Vagina (tissue), 2 donors: Measurements from ENCODE around the gene LRMDA. TPM values are rescaled to one million over a fixed set of nuclear protein-coding genes. Genes with fewer than 3 reads are reported as not detected.

ENCODE experiments used
- DNase-seq, 2 donors: peaks; one replicate each; pipeline ENCODE4 v3.0.0-alpha.2; 2017; ENCODE audit errors: extremely low spot score in 2 of 2
- H3K27ac ChIP-seq: fragments of 200-600 bp; sonication (generic); one replicate; pipeline ENCODE4 v1.5.1; 2019
- H3K27me3 ChIP-seq: fragments of 200-600 bp; sonication (generic); one replicate; pipeline ENCODE4 v1.5.1; 2019
- H3K36me3 ChIP-seq, 2 donors: fragments of 200-600 bp; sonication (generic); one replicate each; pipeline ENCODE4 v1.5.1; 2017 to 2019
- H3K4me1 ChIP-seq: fragments of 200-600 bp; sonication (generic); one replicate; pipeline ENCODE4 v1.5.1; 2019
- H3K4me3 ChIP-seq, 2 donors: fragments of 200-600 bp; sonication (generic); 1 replicate in 1 of 2; 2 replicates in 1 of 2; pipeline ENCODE4 v1.5.1; 2016 to 2019
- H3K9me3 ChIP-seq: fragments of 200-600 bp; sonication (generic); one replicate; pipeline ENCODE4 v1.5.1; 2019
- POLR2A ChIP-seq, 2 donors: fragments of 450-650 bp; IDR thresholded peaks; one replicate each; pipeline ENCODE4 v1.6.1; 2017; ENCODE audit warnings: antibody characterized with exemption in 2 of 2, mild to moderate bottlenecking in 2 of 2, moderate library complexity in 2 of 2
- POLR2AphosphoS5 ChIP-seq, 2 donors: sonication (generic); formaldehyde crosslinking; IDR thresholded peaks; one replicate each; pipeline ENCODE4 v1.9.0; 2017; ENCODE audit warnings: antibody characterized with exemption in 2 of 2, mild to moderate bottlenecking in 2 of 2, low read depth in 1 of 2; ENCODE audit not compliant: insufficient read depth in 1 of 2
- intact Hi-C: fragments of 100-400 bp; cut with DNase I; formaldehyde crosslinking; loops from one replicate; pipeline ENCODE4 v1.15.1; 2023
- total RNA-seq: library from RNA; depleted of rRNA; stranded (reverse); fragments of >200 nt; gene quantifications from one replicate; pipeline ENCODE4 v1.2.3, GENCODE V29; 2016
- TF ChIP-seq, protein P1 (sequence below), 3 experiments: fragments of 450-650 bp in 2 of 3; fragments of 200-600 bp in 1 of 3; sonication (generic) in 1 of 3; IDR thresholded peaks; one replicate each; pipeline ENCODE4 v1.5.1; 2017 to 2019; ENCODE audit warnings: antibody characterized with exemption in 3 of 3, mild to moderate bottlenecking in 2 of 3, moderate library complexity in 2 of 3

The LRMDA gene
- total RNA-seq, 1 donor from 2014 or later: 22.6 TPM

DNA sequence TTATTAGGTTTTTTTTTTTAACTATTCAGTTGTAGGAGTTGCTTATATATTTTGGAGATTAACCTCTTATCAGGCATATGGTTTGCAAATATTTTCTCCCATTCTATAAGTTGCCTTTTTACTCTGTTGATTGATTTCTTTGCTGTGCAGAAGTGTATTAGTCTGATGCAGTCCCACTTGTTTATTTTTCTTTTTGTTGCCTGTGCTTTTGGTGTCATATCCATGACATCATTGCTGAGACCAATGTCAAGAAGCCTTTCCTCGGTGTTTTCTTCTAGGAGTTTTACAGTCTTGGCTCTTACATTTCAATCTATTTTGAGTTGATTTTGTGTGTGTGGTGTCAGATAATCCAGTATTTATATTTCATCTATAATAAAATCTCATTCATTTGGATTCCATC lies 155.4 kb downstream of the LRMDA start:
- TF ChIP-seq, protein P1, sequence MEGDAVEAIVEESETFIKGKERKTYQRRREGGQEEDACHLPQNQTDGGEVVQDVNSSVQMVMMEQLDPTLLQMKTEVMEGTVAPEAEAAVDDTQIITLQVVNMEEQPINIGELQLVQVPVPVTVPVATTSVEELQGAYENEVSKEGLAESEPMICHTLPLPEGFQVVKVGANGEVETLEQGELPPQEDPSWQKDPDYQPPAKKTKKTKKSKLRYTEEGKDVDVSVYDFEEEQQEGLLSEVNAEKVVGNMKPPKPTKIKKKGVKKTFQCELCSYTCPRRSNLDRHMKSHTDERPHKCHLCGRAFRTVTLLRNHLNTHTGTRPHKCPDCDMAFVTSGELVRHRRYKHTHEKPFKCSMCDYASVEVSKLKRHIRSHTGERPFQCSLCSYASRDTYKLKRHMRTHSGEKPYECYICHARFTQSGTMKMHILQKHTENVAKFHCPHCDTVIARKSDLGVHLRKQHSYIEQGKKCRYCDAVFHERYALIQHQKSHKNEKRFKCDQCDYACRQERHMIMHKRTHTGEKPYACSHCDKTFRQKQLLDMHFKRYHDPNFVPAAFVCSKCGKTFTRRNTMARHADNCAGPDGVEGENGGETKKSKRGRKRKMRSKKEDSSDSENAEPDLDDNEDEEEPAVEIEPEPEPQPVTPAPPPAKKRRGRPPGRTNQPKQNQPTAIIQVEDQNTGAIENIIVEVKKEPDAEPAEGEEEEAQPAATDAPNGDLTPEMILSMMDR (IDR thresholded peaks at IDR 0.05): no peak
- no peak for TF ChIP-seq POLR2A (IDR thresholded peaks at IDR 0.05)
- TF ChIP-seq POLR2AphosphoS5 (IDR thresholded peaks at IDR 0.05; ENCODE audit: insufficient read depth in 1 of 2, low read depth in 1 of 2): no peak
- Histone ChIP-seq H3K4me1 (no peaks in the 10 kb centered on the region), H3K27me3 (no peaks in the 10 kb centered on the region), H3K9me3 (peaks cover 16% of the 10 kb centered on the region), H3K36me3 (no peaks in the 10 kb centered on the region), H3K27ac (no peak overlapping the region), H3K4me3 (no peak overlapping the region)
- no peak for DNase-seq
- intact Hi-C loops: no loop called here

DNA sequence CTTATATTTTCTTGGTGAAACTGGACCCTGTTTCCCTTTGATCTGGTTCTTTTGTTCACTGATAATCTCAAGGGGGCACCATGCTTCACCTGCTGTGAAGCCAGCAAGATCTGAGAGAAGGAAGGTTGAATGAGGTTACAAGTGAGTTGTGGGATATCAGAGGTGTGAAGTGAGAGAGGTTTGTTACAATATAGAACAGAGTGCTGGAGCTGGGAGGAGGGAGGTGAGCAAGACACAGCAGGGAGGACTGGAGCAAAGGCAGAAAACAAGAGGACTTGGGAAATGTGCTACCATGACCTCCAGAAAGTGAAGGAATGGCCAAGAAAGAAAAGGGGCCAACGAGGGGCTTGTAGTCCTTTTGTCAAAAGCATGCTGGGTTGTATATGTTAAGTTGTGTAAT lies 156.6 kb downstream of the LRMDA start:
- DNase-seq: no peak
- H3K36me3 ChIP-seq: no peaks in the 10 kb centered on the region
- TF ChIP-seq POLR2A (IDR thresholded peaks at IDR 0.05) (no peak), POLR2AphosphoS5 (IDR thresholded peaks at IDR 0.05; ENCODE audit: insufficient read depth in 1 of 2, low read depth in 1 of 2) (no peak)
- TF ChIP-seq, protein P1 (IDR thresholded peaks at IDR 0.05): no peak
- H3K4me3 ChIP-seq: no peak overlapping the region
- H3K27me3 ChIP-seq: no peaks in the 10 kb centered on the region
- H3K4me1 ChIP-seq: no peaks in the 10 kb centered on the region
- intact Hi-C loops: no loop called here
- H3K9me3 ChIP-seq: peaks cover 3% of the 10 kb centered on the region
- H3K27ac ChIP-seq: no peak overlapping the region

DNA sequence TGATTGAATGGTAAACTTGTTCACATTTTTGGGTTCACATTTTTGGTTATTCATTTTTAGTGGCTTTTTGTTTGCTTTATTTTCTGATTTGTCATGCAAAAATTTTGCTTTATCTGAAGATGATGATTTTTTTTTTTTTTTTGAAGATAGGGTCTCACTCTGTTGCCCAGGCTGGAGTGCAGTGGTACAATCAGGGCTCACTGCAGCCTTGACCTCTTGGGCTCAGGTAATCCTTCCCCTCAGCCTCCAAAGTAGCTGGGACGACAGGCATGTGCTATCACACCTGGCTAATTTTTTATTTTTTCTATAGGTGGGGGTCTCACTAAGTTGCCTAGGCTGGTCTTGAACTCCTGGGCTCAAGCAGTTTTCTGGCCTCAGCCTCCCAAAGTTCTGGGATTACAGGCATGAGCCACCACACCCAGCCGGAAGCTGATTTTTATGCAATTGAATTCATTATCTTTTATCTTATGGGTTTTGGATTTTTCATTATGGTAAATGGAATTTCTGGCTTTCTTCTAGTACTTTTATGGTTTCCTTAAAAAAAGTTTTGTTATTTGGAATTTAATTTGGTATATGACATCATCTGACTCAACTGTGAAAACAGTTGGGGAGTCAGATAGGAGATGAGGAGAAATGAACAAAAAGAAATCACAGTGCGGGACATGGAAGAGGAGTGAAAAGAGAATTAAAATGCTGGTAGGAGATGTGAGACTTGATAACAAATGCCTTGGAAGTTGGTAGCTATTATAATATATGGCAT lies 158.7 kb downstream of the LRMDA start:
- Histone ChIP-seq H3K27ac (no peak overlapping the region), H3K36me3 (no peaks in the 10 kb centered on the region), H3K27me3 (no peaks in the 10 kb centered on the region), H3K9me3 (no peaks in the 10 kb centered on the region), H3K4me1 (no peaks in the 10 kb centered on the region), H3K4me3 (no peak overlapping the region)
- TF ChIP-seq, protein P1 (IDR thresholded peaks at IDR 0.05): no peak
- TF ChIP-seq POLR2A (IDR thresholded peaks at IDR 0.05) (no peak), POLR2AphosphoS5 (IDR thresholded peaks at IDR 0.05; ENCODE audit: insufficient read depth in 1 of 2, low read depth in 1 of 2) (no peak)
- intact Hi-C loops: no loop called here
- DNase-seq: no peak

DNA sequence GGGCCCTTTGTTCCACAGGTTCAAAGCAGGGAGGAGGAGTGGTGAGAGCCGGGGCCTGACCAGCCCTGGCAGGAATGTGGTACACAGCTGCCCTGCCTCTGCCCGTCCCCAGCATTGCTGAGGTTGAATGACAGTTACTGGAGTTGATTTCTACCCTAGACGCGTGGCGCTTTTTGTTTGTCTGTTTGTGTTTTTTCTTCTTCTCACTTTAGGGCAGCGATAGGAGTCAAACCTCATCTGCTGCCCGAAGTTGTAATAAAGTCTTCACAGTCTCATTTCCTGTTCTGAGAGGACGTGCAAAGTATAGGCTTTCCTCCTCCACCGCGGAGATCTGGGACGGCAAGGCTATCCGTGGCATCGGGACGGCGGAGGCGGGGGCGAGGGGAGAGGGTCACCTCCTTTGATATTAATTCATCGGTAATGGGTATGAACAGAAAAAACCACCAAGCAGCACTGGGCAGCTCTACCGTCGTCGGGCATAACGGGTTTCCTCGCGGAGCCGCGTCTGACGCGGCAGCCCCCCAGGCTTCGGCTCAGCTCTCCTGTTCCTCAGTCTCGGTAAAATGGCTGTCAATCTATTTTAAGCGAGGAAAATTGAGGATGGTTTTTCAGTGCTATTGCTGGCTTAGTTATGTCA lies 160.8 kb downstream of the LRMDA start:
- intact Hi-C loops: no loop called here
- Histone ChIP-seq H3K4me3 (peak overlapping the region in 1 of 2 donors; percentile 5), H3K36me3 (no peaks in the 10 kb centered on the region), H3K27me3 (no peaks in the 10 kb centered on the region), H3K27ac (no peak overlapping the region), H3K9me3 (no peaks in the 10 kb centered on the region), H3K4me1 (no peaks in the 10 kb centered on the region)
- DNase-seq: no peak
- TF ChIP-seq POLR2A (IDR thresholded peaks at IDR 0.05) (no peak), POLR2AphosphoS5 (IDR thresholded peaks at IDR 0.05; ENCODE audit: insufficient read depth in 1 of 2, low read depth in 1 of 2) (no peak)
- TF ChIP-seq, protein P1 (IDR thresholded peaks at IDR 0.05): no peak
